ENCODE measurements around the gene RIGI.
"Not testable (repeated sequence)": the region's sequence is repeated elsewhere in the genome, so short reads cannot be mapped to it uniquely, and the experiment has no call there.

RIGI gene

GRCh38 chr9:32526041-32526706 is at the start of gene RIGI:
TSS of gene RIGI (minus strand) at chr9:32526196. CDS start at chr9:32526166, 30 bp downstream.
- peak; percentile 92 for DNase-seq

- peak; percentile 46 for DNase-seq
Measured at GRCh38 chr9:32574858-32575257, 48.9 kb upstream of the RIGI start.

- DNase-seq: no peak
Measured at GRCh38 chr9:32573821-32574220, 47.8 kb upstream of the RIGI start.

- DNase-seq: peak; percentile 98
Measured at GRCh38 chr9:32572900-32573523, 47.0 kb upstream of the RIGI start, which contains the start of gene NDUFB6. TSS of gene NDUFB6 (minus strand) at chr9:32573159. CDS start at chr9:32573060, 99 bp downstream.

GRCh38 chr9:32571969-32572899 is 46.2 kb upstream of the RIGI start:
- peak; percentile 95 for DNase-seq

- peak; percentile 42 for DNase-seq
Measured at GRCh38 chr9:32570262-32570661, 44.3 kb upstream of the RIGI start.

GRCh38 chr9:32566770-32567169 is 40.8 kb upstream of the RIGI start:
- DNase-seq: no peak

GRCh38 chr9:32565967-32566366 is 40.0 kb upstream of the RIGI start:
- DNase-seq: peak; percentile 24

- no peak for DNase-seq
Measured at GRCh38 chr9:32558408-32558934, 32.5 kb upstream of the RIGI start.

- peak; percentile 60 for DNase-seq
Measured at GRCh38 chr9:32554591-32554990, 28.6 kb upstream of the RIGI start.

GRCh38 chr9:32554107-32554506 is 28.1 kb upstream of the RIGI start:
- peak; percentile 98 for DNase-seq

- DNase-seq: peak; percentile 97
Measured at GRCh38 chr9:32552172-32552872, 26.3 kb upstream of the RIGI start, which contains the start of the genes SMIM27 and TOPORS. TSS of gene SMIM27 (plus strand) at chr9:32552327. CDS start at chr9:32552435, 108 bp downstream. TSS of gene TOPORS (minus strand) at chr9:32552586. CDS start at chr9:32552436, 150 bp downstream.

- peak; percentile 70 for DNase-seq
Measured at GRCh38 chr9:32551276-32552051, 25.5 kb upstream of the RIGI start.

GRCh38 chr9:32550562-32551275 is 24.7 kb upstream of the RIGI start:
- DNase-seq: peak; percentile 96

- peak; percentile 43 for DNase-seq
Measured at GRCh38 chr9:32550150-32550561, 24.2 kb upstream of the RIGI start.

- not testable (repeated sequence) for DNase-seq
Measured at GRCh38 chr9:32548213-32548612, 22.2 kb upstream of the RIGI start.

GRCh38 chr9:32545884-32546283 is 19.9 kb upstream of the RIGI start:
- no peak for DNase-seq

GRCh38 chr9:32543047-32543446 is 17.1 kb upstream of the RIGI start:
- no peak for DNase-seq

GRCh38 chr9:32533816-32534215 is 7.8 kb upstream of the RIGI start:
- DNase-seq: no peak

GRCh38 chr9:32533336-32533735 is 7.3 kb upstream of the RIGI start:
- DNase-seq: peak; percentile 82

GRCh38 chr9:32526707-32527048 is 682 bp upstream of the RIGI start:
- no peak for DNase-seq
